Measurements from ENCODE around the gene HOXB7. TPM values are rescaled to one million over a fixed set of nuclear protein-coding genes. Genes with fewer than 3 reads are reported as not detected.
A peak's percentile ranks its signal among the peaks of the same experiment; 100 is the strongest.

Gene HOXB7
- total and polyA plus RNA-seq, 8 donors: 2.4 to 10.5 (median 6.4) TPM

DNA sequence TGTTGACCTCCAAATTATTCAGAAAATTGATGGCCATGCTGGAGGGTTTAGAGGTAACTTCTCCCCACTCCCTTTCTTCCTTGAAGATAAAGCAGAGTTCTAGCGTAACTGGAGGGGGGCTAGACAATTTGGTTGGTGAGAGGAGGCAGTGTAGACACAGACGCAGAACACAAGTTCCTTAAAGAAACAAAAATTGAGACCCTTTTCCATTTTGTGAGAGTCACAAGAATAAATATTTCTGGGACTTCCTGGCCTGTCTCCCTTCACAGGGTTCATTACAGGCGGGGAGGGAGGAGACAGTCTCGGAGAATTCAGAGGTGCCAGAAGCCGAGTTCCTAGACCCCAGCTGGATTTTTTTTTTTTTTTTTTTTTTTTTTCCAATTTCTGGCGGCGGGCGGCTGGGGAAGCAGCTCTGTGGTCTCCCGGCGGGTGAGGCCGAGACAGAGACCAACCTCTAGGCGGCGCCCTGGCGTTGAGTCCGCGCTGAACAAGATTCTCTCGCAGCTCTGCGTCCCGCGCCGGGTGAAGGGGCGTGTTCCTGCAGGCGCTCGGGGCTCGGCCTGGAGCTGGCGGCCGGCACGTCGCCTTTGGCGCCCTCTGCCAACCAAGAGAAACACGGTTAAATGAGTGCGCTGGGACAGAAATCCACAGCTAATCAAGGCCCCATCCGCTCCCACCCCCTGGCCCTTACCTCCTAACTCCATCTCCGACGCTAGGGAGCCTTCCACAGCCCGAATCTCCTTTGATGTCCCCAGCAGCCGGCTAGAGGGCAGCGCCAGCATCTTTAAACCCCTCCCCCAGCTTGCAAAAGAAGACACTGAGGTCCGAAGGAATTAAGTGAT is 25.6 kb upstream of the HOXB7 start:
- H3K27ac ChIP-seq: no peak overlapping the region
- DNase-seq: peak; percentile 53 to 83 (median 71)
- ATAC-seq: peak; percentile 78
- H3K4me1 ChIP-seq: no peaks in the 10 kb centered on the region
- H3K36me3 ChIP-seq: no peaks in the 10 kb centered on the region
- intact Hi-C loops (cut with DNase I): no loop called here
- H3K4me3 ChIP-seq: no peak overlapping the region
- H3K9me3 ChIP-seq: no peaks in the 10 kb centered on the region
- peaks cover 99 to 100% of the 10 kb centered on the region in 2 donors for H3K27me3 ChIP-seq
- TF ChIP-seq, protein P1, sequence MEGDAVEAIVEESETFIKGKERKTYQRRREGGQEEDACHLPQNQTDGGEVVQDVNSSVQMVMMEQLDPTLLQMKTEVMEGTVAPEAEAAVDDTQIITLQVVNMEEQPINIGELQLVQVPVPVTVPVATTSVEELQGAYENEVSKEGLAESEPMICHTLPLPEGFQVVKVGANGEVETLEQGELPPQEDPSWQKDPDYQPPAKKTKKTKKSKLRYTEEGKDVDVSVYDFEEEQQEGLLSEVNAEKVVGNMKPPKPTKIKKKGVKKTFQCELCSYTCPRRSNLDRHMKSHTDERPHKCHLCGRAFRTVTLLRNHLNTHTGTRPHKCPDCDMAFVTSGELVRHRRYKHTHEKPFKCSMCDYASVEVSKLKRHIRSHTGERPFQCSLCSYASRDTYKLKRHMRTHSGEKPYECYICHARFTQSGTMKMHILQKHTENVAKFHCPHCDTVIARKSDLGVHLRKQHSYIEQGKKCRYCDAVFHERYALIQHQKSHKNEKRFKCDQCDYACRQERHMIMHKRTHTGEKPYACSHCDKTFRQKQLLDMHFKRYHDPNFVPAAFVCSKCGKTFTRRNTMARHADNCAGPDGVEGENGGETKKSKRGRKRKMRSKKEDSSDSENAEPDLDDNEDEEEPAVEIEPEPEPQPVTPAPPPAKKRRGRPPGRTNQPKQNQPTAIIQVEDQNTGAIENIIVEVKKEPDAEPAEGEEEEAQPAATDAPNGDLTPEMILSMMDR (IDR thresholded peaks at IDR 0.05): peak; percentile 23 to 32

DNA sequence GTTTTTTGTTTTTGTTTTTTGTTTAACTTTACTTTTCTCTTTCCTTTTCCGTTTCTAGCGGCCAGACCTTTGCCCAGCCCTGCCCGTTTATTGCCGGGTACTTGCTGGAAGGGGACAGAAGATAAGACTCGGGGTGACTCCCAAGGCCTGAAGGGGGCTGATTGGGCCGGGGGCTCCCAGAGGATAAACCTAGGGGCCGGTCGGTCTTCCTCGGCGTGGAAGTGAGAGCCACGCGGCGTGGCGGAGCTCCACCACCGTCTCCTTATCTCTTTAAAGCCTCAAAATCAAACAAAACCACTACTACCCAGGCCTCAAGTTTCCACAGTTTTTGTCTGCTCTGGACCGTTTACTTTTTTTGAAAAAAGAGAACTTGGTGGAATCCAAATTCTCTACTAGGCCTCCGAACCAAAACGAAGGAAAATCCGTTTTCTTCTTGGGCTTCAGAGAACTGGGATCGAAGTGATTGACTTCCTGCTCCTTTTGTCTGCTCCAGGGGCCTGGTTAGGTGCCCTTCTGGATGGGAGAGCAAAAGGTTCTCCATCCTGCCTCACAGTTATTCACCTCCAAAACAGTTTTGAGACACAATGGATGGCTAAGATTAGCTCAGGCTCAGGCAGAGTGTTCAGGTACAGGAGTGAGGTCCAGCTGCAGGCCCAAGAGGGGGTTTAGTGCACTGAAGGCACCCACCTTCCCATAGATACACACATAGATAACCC is 23.8 kb upstream of the HOXB7 start:
- no peak for ATAC-seq

DNA sequence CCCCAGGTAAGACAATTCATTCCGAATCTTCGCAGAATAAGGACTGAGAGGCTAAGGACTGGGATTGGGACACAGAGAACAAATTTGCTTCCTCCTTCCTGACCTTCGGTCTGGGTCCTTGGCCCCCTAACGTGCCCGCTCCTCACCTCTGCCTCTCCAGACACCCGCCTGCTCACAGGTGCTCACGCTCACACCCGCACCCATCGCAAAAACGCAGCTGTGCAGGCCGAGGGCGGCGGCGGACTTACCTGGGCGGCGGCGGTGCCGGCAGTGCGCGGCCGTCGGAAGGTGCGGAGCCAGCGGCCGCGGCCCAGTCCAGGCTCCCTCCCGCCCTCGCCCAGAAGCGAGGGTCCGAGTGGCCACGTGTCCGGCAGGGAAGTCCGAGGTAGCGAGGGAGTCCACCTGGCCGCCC is 22.5 kb upstream of the HOXB7 start:
- Histone ChIP-seq H3K36me3 (no peaks in the 10 kb centered on the region), H3K27ac (no peak overlapping the region), H3K4me3 (no peak overlapping the region), H3K4me1 (no peaks in the 10 kb centered on the region), H3K27me3 (peaks cover 99 to 100% of the 10 kb centered on the region in 2 donors), H3K9me3 (no peaks in the 10 kb centered on the region)
- DNase-seq (peak in 1 of 4 donors; percentile 59), ATAC-seq (no peak)
- TF ChIP-seq, protein P1 (IDR thresholded peaks at IDR 0.05): no peak
- intact Hi-C loops (cut with DNase I): no loop called here

More for the DNA sequence above, 23.8 kb upstream of the HOXB7 start:
- Histone ChIP-seq H3K27ac (no peak overlapping the region), H3K36me3 (no peaks in the 10 kb centered on the region), H3K9me3 (no peaks in the 10 kb centered on the region), H3K27me3 (peaks cover 99 to 100% of the 10 kb centered on the region in 2 donors), H3K4me3 (no peak overlapping the region), H3K4me1 (no peaks in the 10 kb centered on the region)
- TF ChIP-seq, protein P1 (IDR thresholded peaks at IDR 0.05): no peak
- intact Hi-C loops (cut with DNase I): no loop called here
- no peak for DNase-seq

DNA sequence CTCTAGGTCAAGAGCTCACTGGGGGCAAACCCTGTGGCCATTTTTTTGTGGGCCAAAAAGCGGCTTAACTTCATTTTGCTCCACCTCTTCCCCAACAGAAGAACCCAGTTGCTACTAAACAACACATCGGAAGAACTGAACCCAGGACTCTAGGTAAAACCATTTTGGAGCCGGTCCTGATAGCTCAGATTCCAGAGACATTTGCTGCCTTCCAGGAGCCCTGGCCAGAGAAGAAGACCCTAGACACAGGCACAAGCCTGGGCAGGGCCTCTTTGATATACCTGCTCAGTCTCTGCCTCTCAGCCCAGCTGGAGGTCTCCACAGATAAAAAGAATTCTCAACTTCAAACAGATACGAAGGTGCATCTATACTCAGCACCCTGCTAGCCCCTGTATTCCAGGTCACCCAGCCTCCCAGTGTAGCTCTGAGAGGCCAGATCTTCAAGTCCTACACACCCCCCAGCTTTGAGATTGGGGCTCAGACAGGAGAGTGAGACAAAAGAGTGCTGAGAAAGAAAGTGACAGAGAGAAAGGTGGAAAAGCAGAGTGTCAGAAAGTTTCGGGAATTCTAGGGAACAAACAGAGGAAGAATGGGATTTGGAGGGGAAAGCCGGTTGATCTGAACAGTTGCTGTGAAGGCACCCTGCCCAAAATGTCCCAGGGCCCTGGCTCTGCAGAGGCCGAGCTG is 21.9 kb upstream of the HOXB7 start:
- Histone ChIP-seq H3K4me1 (no peaks in the 10 kb centered on the region), H3K4me3 (no peak overlapping the region), H3K27me3 (peaks cover 99 to 100% of the 10 kb centered on the region in 2 donors), H3K9me3 (no peaks in the 10 kb centered on the region), H3K36me3 (no peaks in the 10 kb centered on the region), H3K27ac (no peak overlapping the region)
- no peak for DNase-seq
- no peak for ATAC-seq
- TF ChIP-seq, protein P1 (IDR thresholded peaks at IDR 0.05): no peak
- intact Hi-C loops (cut with DNase I): no loop called here
